Naive thymus-derived CD4-positive, alpha-beta T cell (primary cell): ENCODE results near the gene CDC14A. TPM values are rescaled to one million over a fixed set of nuclear protein-coding genes. Genes with fewer than 3 reads are reported as not detected.

Source experiments
- ATAC-seq: fragments of 150-1000 bp; cut with Tn5 transposase; 2 replicates; pipeline ENCODE4 v1.10.0; 2021; ENCODE audit warnings: mild to moderate bottlenecking, moderate library complexity
- CTCF ChIA-PET: fragments of 350-600 bp; sonication (Branson Sonifier 250); formaldehyde crosslinking; loops from one replicate; lab custom pipeline; 2021; ENCODE audit warnings: antibody characterized with exemption; lab: Charles Lee
- POLR2A ChIA-PET: fragments of 350-600 bp; sonication (Branson Sonifier 250); formaldehyde crosslinking; loops from one replicate; lab custom pipeline; 2021; ENCODE audit warnings: antibody characterized with exemption, inconsistent platforms; lab: Charles Lee
- DNase-seq, 9 donors: peaks; one replicate each; pipeline versions ENCODE4 v3.0.0 to v3.0.0-alpha.2; 2020 to 2022; ENCODE audit warnings: mixed read lengths in 1 of 9
- H3K27ac ChIP-seq: one replicate; pipeline ENCODE4 v1.7.0; 2013; ENCODE audit warnings: mild to moderate bottlenecking, low read depth, low read length, moderate library complexity
- H3K27me3 ChIP-seq, 2 donors: one replicate each; pipeline ENCODE4 v1.7.0; 2013; ENCODE audit warnings: low read length in 2 of 2, mild to moderate bottlenecking in 2 of 2, moderate library complexity in 2 of 2; ENCODE audit not compliant: control insufficient read depth in 2 of 2, insufficient read depth in 2 of 2
- H3K36me3 ChIP-seq, 3 experiments: 1 replicate in 2 of 3; 2 replicates in 1 of 3; pipeline ENCODE4 v1.7.0; 2013; ENCODE audit warnings: low read length in 3 of 3, mild to moderate bottlenecking in 3 of 3, moderate library complexity in 1 of 3; ENCODE audit not compliant: insufficient read depth in 3 of 3, control insufficient read depth in 2 of 3
- H3K4me1 ChIP-seq, 2 donors: one replicate each; pipeline ENCODE4 v1.7.0; 2013; ENCODE audit warnings: low read length in 2 of 2, mild to moderate bottlenecking in 2 of 2, moderate library complexity in 1 of 2; ENCODE audit not compliant: control insufficient read depth in 2 of 2, insufficient read depth in 2 of 2
- H3K4me3 ChIP-seq: 2 replicates; pipeline ENCODE4 v1.7.0; 2013; ENCODE audit warnings: mild to moderate bottlenecking, low read length
- H3K9me3 ChIP-seq, 3 experiments: 1 replicate in 2 of 3; 2 replicates in 1 of 3; pipeline ENCODE4 v1.7.0; 2013; ENCODE audit warnings: low read length in 3 of 3; ENCODE audit not compliant: control insufficient read depth in 2 of 3
- H3K27ac Mint-ChIP-seq, 9 donors: one replicate each; pipeline ENCODE4 v1.8.0; 2020 to 2022; ENCODE audit warnings: mixed read lengths in 9 of 9, mild to moderate bottlenecking in 8 of 9, moderate library complexity in 5 of 9, inconsistent platforms in 2 of 9
- H3K27me3 Mint-ChIP-seq, 5 donors: one replicate each; pipeline ENCODE4 v1.8.0; 2021 to 2022; ENCODE audit warnings: mixed read lengths in 5 of 5, mild to moderate bottlenecking in 1 of 5
- H3K36me3 Mint-ChIP-seq, 5 donors: one replicate each; pipeline ENCODE4 v1.8.0; 2020 to 2022; ENCODE audit warnings: mixed read lengths in 5 of 5, mild to moderate bottlenecking in 3 of 5, inconsistent platforms in 1 of 5
- H3K4me1 Mint-ChIP-seq, 7 donors: one replicate each; pipeline ENCODE4 v1.8.0; 2020 to 2022; ENCODE audit warnings: mixed read lengths in 7 of 7, mild to moderate bottlenecking in 3 of 7, inconsistent platforms in 1 of 7
- H3K4me3 Mint-ChIP-seq, 10 donors: one replicate each; pipeline ENCODE4 v1.8.0; 2020 to 2022; ENCODE audit warnings: mild to moderate bottlenecking in 10 of 10, mixed read lengths in 10 of 10, moderate library complexity in 6 of 10, inconsistent platforms in 2 of 10
- H3K9me3 Mint-ChIP-seq, 11 donors: one replicate each; pipeline ENCODE4 v1.8.0; 2020 to 2022; ENCODE audit warnings: mixed read lengths in 11 of 11, mild to moderate bottlenecking in 4 of 11, inconsistent platforms in 1 of 11, moderate library complexity in 1 of 11
- intact Hi-C, 2 donors: fragments of 100-400 bp; cut with micrococcal nuclease; formaldehyde crosslinking; loops; one replicate each; pipeline ENCODE4 v1.15.1; 2023
- polyA plus RNA-seq, 2 donors: library from polyadenylated mRNA; unstranded; fragments of 300-500 nt; fragmentation: Illumina TruSeq; gene quantifications; one replicate each; pipeline ENCODE4 v1.2.3, GENCODE V29; 2021
- total RNA-seq, 6 experiments: library from RNA in 5 of 6; stranded (reverse) in 5 of 6; gene quantifications; 1 replicate in 5 of 6; 2 replicates in 1 of 6; pipeline ENCODE4 v1.2.3 and lab custom pipeline; 2021 to 2026

CDC14A gene
- total and polyA plus RNA-seq, 7 experiments from 2014 or later = 47.1 to 136 (median 79.3) TPM

DNA sequence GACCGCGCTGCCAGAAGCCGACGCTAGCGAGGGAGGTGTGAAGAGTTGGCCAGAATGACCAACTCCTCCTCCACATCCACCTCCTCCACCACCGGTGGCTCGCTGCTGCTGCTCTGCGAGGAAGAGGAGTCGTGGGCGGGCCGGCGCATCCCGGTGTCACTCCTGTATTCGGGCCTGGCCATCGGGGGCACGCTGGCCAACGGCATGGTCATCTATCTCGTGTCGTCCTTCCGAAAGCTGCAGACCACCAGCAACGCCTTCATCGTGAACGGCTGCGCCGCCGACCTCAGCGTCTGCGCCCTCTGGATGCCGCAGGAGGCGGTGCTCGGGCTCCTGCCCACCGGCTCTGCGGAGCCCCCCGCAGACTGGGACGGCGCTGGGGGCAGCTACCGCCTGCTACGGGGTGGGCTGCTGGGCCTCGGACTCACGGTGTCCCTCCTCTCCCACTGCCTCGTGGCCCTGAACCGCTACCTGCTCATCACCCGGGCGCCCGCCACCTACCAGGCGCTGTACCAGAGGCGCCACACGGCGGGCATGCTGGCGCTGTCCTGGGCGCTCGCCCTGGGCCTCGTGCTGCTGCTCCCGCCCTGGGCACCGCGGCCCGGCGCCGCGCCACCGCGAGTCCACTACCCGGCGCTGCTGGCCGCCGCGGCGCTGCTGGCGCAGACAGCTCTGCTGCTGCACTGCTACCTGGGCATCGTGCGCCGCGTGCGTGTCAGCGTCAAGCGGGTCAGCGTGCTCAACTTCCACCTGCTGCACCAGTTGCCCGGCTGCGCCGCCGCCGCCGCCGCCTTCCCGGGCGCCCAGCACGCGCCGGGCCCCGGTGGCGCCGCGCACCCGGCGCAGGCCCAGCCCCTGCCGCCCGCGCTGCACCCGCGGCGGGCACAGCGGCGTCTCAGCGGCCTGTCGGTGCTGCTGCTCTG lies 186.9 kb downstream of the CDC14A start:
- ATAC-seq (peak; percentile 61), DNase-seq (peak in 7 of 9 donors; percentile 6 to 44 (median 23))
- Mint-ChIP-seq H3K27ac (no peak overlapping the region), H3K4me1 (peaks cover 0 to 16% (median 12%) of the 10 kb centered on the region in 7 donors), H3K27me3 (peaks cover 50 to 83% (median 55%) of the 10 kb centered on the region in 5 donors), H3K9me3 (no peaks in the 10 kb centered on the region), H3K4me3 (peak overlapping the region; percentile 62 to 86 (median 74)), H3K36me3 (no peaks in the 10 kb centered on the region)
- Histone ChIP-seq H3K4me3 (peak overlapping the region; percentile 53), H3K4me1 (peaks cover 5% of the 10 kb centered on the region in 2 donors), H3K9me3 (no peaks in the 10 kb centered on the region), H3K27ac (no peak overlapping the region), H3K27me3 (peaks cover 4 to 7% of the 10 kb centered on the region in 2 donors), H3K36me3 (no peaks in the 10 kb centered on the region)
- POLR2A ChIA-PET = no interaction called here
- CTCF ChIA-PET = no interaction called here
- intact Hi-C loops = loop anchor here in 1 of 2 donors (5.0 to 10.0 kb wide), 2 partner anchors 187 to 404 kb away; partner anchors contain the start of genes CDC14A, SASS6 and TRMT13

GRCh38 chr1:100539836-100540536 lies 187.7 kb downstream of the CDC14A start:
- no peaks in the 10 kb centered on the region for H3K9me3 ChIP-seq
- H3K4me3 Mint-ChIP-seq = peak overlapping the region; percentile 63 to 86 (median 72)
- peaks cover 45 to 81% (median 53%) of the 10 kb centered on the region in 5 donors for H3K27me3 Mint-ChIP-seq
- no peak overlapping the region for H3K27ac ChIP-seq
- peak overlapping the region; percentile 45 for H3K4me3 ChIP-seq
- DNase-seq (peak in 5 of 9 donors; percentile 4 to 30 (median 21)), ATAC-seq (peak; percentile 43)
- H3K27me3 ChIP-seq = peaks cover 4 to 7% of the 10 kb centered on the region in 2 donors
- no peaks in the 10 kb centered on the region for H3K36me3 ChIP-seq
- POLR2A ChIA-PET = no interaction called here
- CTCF ChIA-PET = no interaction called here
- no peaks in the 10 kb centered on the region for H3K9me3 Mint-ChIP-seq
- intact Hi-C loops = loop anchor here (5.0 to 10.0 kb wide), 4 partner anchors 78 to 733 kb away; partner anchors contain the start of genes CDC14A (in 1 of the 2), SASS6 (in 1 of the 2) and TRMT13 (in 1 of the 2)
- peaks cover 0 to 16% (median 12%) of the 10 kb centered on the region in 7 donors for H3K4me1 Mint-ChIP-seq
- peaks cover 5% of the 10 kb centered on the region in 2 donors for H3K4me1 ChIP-seq
- peak overlapping the region in 1 of 9 donors; percentile 55 for H3K27ac Mint-ChIP-seq
- H3K36me3 Mint-ChIP-seq = no peaks in the 10 kb centered on the region

DNA sequence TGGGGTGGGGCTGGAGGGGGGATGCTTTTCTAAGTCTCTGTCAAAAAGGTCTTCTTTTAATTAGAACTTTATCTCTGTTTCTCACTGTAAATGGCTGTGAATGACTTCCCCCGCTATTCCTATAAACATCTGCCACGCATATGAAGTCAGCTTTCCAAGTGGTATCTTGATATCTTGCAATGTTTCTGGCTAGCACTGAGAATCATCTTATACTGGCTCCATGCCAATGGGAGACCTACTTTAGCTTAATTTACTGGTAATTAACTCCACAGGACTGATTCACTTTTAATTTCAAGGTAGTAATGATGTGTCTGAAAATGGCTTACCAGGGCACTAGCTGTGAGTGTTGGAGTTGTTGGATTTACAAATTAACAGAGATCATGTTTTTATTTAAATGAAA lies 190.0 kb downstream of the CDC14A start:
- no peak overlapping the region for H3K4me3 Mint-ChIP-seq
- peaks cover 30 to 64% (median 43%) of the 10 kb centered on the region in 5 donors for H3K27me3 Mint-ChIP-seq
- Histone ChIP-seq H3K36me3 (no peaks in the 10 kb centered on the region), H3K4me3 (no peak overlapping the region), H3K27me3 (peaks cover 4 to 7% of the 10 kb centered on the region in 2 donors), H3K27ac (no peak overlapping the region), H3K4me1 (peaks cover 5% of the 10 kb centered on the region in 2 donors), H3K9me3 (no peaks in the 10 kb centered on the region)
- no peaks in the 10 kb centered on the region for H3K36me3 Mint-ChIP-seq
- intact Hi-C loops = loop anchor here (5.0 kb wide), 2 partner anchors 80 to 735 kb away; no protein-coding TSS in a partner anchor
- no peak overlapping the region for H3K27ac Mint-ChIP-seq
- peaks cover 0 to 16% (median 12%) of the 10 kb centered on the region in 7 donors for H3K4me1 Mint-ChIP-seq
- ATAC-seq = no peak
- H3K9me3 Mint-ChIP-seq = no peaks in the 10 kb centered on the region
- ChIA-PET POLR2A (interaction anchor here (1.8 kb wide), 1 partner anchor 12 kb away, joined by 4 read pairs; no protein-coding TSS in a partner anchor), CTCF (no interaction called here)
- DNase-seq = no peak

DNA sequence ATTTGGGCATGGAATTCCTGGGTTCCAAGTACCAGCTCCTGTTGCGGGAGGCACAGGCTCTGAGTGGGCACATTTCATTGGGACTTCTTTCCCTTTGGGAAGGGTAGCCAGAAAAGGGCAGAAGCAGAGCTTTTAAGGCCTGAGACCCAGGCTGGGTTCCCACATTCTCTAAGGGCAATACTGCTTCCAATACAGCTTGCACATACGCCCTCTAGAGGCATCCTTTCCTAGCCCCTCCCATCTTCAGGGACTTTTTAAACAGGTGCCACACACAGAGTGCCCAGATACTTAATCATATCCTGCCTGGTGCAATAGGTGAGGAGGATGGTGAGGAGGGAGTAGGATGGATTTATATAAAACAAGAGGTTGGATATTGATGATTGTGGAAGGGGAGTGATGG lies 191.3 kb downstream of the CDC14A start:
- DNase-seq = peak in 5 of 9 donors; percentile 17 to 39 (median 25)
- Histone ChIP-seq H3K4me1 (peaks cover 4% of the 10 kb centered on the region in 2 donors), H3K27me3 (peaks cover 4 to 7% of the 10 kb centered on the region in 2 donors), H3K4me3 (no peak overlapping the region), H3K36me3 (no peaks in the 10 kb centered on the region), H3K9me3 (no peaks in the 10 kb centered on the region), H3K27ac (no peak overlapping the region)
- Mint-ChIP-seq H3K9me3 (no peaks in the 10 kb centered on the region), H3K27ac (no peak overlapping the region), H3K4me1 (peaks cover 0 to 12% (median 7%) of the 10 kb centered on the region in 7 donors), H3K27me3 (peaks cover 23 to 54% (median 30%) of the 10 kb centered on the region in 5 donors), H3K4me3 (no peak overlapping the region), H3K36me3 (no peaks in the 10 kb centered on the region)
- intact Hi-C loops = loop anchor here (5.0 kb wide), 2 partner anchors 81 to 736 kb away; no protein-coding TSS in a partner anchor
- ATAC-seq = peak; percentile 76
- ChIA-PET CTCF (interaction anchor here (1.2 kb wide), 1 partner anchor 14 kb away, joined by 4 read pairs; no protein-coding TSS in a partner anchor), POLR2A (interaction anchor here (1.8 kb wide), 1 partner anchor 13 kb away, joined by 4 read pairs; no protein-coding TSS in a partner anchor)

DNA sequence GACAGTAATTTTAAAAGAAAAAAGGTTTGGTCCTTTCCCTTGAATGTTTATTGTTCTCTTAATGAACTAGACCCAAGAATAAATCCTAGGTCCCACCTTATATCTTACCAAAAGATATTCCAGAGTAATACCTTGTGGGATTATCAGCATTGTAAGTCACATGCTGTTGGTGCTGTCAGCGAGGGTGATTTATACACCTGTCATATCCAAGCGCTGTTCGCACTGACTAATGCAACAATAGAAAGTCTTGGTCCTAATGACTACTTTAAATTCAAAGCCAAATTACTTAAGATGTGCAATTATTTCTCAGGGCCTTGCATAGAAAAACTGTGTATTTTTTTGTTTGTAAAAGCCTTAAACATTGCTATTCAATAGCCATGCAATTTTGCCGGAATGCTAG lies 192.5 kb downstream of the CDC14A start:
- ChIA-PET POLR2A (no interaction called here), CTCF (no interaction called here)
- no peaks in the 10 kb centered on the region for H3K36me3 ChIP-seq
- intact Hi-C loops = loop anchor here (5.0 kb wide), 2 partner anchors 82 to 737 kb away; no protein-coding TSS in a partner anchor
- ATAC-seq = no peak
- H3K27me3 Mint-ChIP-seq = peaks cover 24 to 54% (median 27%) of the 10 kb centered on the region in 5 donors
- peaks cover 0 to 5% (median 0%) of the 10 kb centered on the region in 11 donors for H3K9me3 Mint-ChIP-seq
- no peak overlapping the region for H3K4me3 Mint-ChIP-seq
- no peaks in the 10 kb centered on the region for H3K9me3 ChIP-seq
- H3K36me3 Mint-ChIP-seq = no peaks in the 10 kb centered on the region
- H3K27ac ChIP-seq = no peak overlapping the region
- H3K27ac Mint-ChIP-seq = no peak overlapping the region
- peaks cover 0 to 8% (median 5%) of the 10 kb centered on the region in 7 donors for H3K4me1 Mint-ChIP-seq
- H3K27me3 ChIP-seq = peaks cover 4 to 7% of the 10 kb centered on the region in 2 donors
- DNase-seq = no peak
- no peaks in the 10 kb centered on the region for H3K4me1 ChIP-seq
- no peak overlapping the region for H3K4me3 ChIP-seq

DNA sequence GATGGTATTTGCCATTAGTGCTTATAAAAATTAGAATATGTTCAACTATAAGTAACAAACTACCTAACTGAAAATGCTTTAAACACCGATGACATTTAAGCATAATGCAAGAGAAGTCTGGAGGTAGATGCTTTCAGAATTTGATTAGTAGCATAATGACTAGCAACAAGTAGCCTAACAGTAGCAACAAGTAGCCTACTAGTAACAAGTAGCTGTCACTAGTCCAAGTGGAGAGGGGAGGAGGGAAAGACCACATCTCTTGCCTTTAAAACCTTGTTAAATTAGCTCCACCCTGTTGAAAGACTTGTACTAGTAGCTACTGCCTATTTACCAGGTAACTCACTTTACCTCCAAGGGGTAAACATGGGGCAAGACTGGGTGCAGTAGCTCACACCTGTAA lies 193.5 kb downstream of the CDC14A start:
- Mint-ChIP-seq H3K27me3 (peaks cover 14 to 52% (median 28%) of the 10 kb centered on the region in 5 donors), H3K27ac (no peak overlapping the region), H3K36me3 (peaks cover 0 to 4% (median 0%) of the 10 kb centered on the region in 5 donors), H3K4me3 (no peak overlapping the region), H3K9me3 (peaks cover 0 to 15% (median 4%) of the 10 kb centered on the region in 11 donors), H3K4me1 (peaks cover 0 to 4% (median 0%) of the 10 kb centered on the region in 7 donors)
- intact Hi-C loops = no loop called here
- Histone ChIP-seq H3K27me3 (peaks cover 0 to 7% of the 10 kb centered on the region in 2 donors), H3K36me3 (no peaks in the 10 kb centered on the region), H3K4me1 (no peaks in the 10 kb centered on the region), H3K4me3 (no peak overlapping the region), H3K9me3 (no peaks in the 10 kb centered on the region), H3K27ac (no peak overlapping the region)
- ATAC-seq (no peak), DNase-seq (no peak)
- ChIA-PET POLR2A (no interaction called here), CTCF (no interaction called here)
